IPS-18c (cell line): Measurements from ENCODE around the gene MFSD6.
"Not testable (repeated sequence)": the region's sequence is repeated elsewhere in the genome, so short reads cannot be mapped to it uniquely, and the experiment has no call there.

Experiments used
- H3K4me3 ChIP-seq: 2 replicates; pipeline ENCODE4 v1.7.0; 2013; ENCODE audit warnings: low read depth, mild to moderate bottlenecking, low read length, moderate library complexity; ENCODE audit not compliant: insufficient read depth
- H3K9me3 ChIP-seq: one replicate; pipeline ENCODE4 v1.6.1; 2013; ENCODE audit warnings: mild to moderate bottlenecking, low read length, moderate library complexity; ENCODE audit not compliant: control insufficient read depth, insufficient read depth

Gene MFSD6

GRCh38 chr2:190407662-190408537, at the start of gene MFSD6:
MFSD6 (plus strand) TSS chr2:190408355; CDS start chr2:190436030, 27,675 bp downstream.
- Histone ChIP-seq H3K9me3 (peaks cover 2% of the 10 kb centered on the region), H3K4me3 (peak within 1 kb of the TSS; percentile 68)

DNA sequence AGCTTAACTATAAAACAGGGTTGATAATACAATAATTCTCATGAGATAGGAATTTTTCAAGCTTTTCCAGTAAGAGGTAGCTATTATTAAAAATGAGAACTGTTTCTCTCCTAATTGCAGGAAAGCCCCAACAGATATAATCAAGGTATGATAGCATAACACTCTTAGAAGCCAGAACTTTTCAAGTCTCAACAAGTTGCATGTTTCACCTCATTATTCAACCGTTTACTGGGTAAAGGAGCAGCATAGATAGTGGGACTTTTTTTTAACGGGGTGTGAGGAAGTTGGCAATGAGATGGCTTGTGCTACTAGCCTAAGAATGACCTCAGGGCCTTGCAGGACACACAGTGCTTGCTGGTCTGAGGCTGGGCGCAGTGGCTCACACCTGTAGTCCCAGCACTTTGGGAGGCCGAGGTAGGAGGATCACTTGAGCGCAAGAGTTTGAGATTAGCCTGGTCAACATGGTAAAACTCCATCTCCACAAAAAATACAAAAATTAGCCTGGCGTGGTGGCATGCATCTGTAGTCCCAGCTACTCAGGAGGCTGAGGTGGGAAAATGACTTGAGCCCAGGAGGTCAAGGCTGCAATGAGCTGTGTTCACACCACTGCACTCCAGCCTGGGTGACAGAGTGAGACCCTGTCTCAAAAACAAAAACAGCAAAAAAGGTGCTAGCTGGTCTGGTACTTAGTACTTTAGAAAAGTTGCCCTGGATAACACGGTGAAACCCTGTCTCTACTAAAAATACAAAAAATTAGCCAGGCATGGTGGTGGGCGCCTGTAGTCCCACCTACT, 49.3 kb upstream of the MFSD6 start:
- H3K4me3 ChIP-seq, H3K9me3 ChIP-seq: not testable (repeated sequence)

DNA sequence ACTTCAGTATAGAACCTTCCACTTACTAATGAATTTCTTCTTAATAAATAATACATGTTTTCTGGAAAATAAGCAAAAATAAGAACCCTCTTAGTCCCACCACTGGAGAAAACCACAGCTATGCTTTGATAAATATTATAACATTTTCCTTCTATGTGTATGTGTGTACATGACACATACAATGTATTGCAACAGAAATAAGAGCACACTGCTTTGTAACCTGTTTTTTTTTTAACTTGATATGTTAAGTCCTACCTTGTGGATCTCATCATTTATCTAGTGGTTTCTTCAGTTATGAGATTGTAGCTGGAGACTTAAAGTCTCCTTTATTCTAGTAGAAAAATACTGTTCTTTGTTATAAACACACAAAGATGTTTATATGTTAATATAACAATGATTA, 47.6 kb upstream of the MFSD6 start:
- no peak overlapping the region for H3K4me3 ChIP-seq
- no peaks in the 10 kb centered on the region for H3K9me3 ChIP-seq

DNA sequence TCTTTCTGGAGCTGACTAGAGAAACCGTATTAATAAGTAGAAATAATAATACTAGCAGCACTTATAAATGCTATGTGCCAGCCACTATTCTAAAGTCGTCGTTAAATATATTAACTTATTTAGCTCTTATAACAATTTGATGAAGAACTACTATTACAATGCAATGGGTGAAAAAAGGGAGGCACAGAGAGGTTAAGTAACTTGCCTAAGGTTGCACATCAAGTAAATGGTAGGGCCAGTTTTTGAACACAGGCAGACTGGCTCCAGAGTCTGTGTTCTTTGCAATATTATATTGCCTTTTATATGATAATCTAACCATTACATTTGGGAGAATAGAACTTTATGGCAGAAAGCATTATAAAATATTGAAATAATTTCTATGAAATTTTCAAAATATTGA, 47.2 kb upstream of the MFSD6 start:
- Histone ChIP-seq H3K4me3 (no peak overlapping the region), H3K9me3 (no peaks in the 10 kb centered on the region)

GRCh38 chr2:190361572-190361971, 46.6 kb upstream of the MFSD6 start:
- Histone ChIP-seq H3K4me3 (no peak overlapping the region), H3K9me3 (no peaks in the 10 kb centered on the region)

- H3K4me3 ChIP-seq = no peak overlapping the region
- H3K9me3 ChIP-seq = no peaks in the 10 kb centered on the region
Measured at GRCh38 chr2:190362894-190363293, 45.3 kb upstream of the MFSD6 start.

GRCh38 chr2:190365499-190366204, 42.5 kb upstream of the MFSD6 start:
- Histone ChIP-seq H3K9me3 (no peaks in the 10 kb centered on the region), H3K4me3 (no peak overlapping the region)

DNA sequence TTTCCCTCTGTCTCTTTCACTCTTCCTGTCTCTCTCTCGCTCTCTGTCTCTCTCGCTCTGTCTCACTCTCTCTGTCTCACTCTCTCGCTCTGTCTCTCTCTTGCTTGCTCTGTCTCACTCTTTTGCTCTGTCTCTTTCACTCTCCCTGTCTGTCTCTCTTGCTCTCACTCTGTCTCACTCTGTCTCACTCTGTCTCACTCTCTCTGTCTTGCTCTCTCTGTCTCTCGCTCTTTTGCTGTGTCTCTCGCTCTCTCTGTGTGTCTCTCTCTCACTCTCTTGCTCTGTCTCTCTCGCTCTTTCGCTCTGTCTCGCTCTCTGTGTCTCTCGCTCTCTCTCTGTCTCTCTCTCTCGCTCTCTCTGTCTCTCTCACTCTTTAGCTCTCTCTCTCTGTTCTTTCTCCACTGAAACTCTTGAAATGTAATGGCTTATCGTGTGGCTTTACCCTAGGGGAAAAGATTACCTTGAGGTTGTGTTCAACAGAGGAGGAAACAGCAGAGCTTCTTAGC, 41.9 kb upstream of the MFSD6 start:
- Histone ChIP-seq H3K9me3 (no peaks in the 10 kb centered on the region), H3K4me3 (no peak overlapping the region)

DNA sequence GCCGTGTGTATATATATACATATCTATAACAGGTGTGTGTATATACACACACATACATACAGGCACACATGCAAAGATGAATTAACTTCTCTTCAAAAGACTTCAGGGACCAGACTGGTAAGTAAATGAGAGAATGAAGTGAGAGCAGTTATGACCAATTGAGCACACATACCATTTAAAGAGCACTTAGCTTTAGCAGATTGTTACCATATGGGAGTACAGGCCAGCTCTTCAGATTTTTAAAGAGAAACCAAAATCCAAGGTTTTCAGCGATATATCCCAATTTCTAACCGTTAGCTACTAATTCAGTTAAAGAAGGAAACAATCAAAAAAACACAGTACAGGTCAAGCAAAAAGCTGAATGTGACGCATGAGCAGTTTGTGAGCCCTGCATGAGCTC, 41.1 kb upstream of the MFSD6 start:
- H3K9me3 ChIP-seq = no peaks in the 10 kb centered on the region
- H3K4me3 ChIP-seq = no peak overlapping the region

- Histone ChIP-seq H3K9me3 (no peaks in the 10 kb centered on the region), H3K4me3 (no peak overlapping the region)
Measured at GRCh38 chr2:190369635-190370034, 38.5 kb upstream of the MFSD6 start.

GRCh38 chr2:190376083-190376482, 32.1 kb upstream of the MFSD6 start:
- no peak overlapping the region for H3K4me3 ChIP-seq
- H3K9me3 ChIP-seq = no peaks in the 10 kb centered on the region

DNA sequence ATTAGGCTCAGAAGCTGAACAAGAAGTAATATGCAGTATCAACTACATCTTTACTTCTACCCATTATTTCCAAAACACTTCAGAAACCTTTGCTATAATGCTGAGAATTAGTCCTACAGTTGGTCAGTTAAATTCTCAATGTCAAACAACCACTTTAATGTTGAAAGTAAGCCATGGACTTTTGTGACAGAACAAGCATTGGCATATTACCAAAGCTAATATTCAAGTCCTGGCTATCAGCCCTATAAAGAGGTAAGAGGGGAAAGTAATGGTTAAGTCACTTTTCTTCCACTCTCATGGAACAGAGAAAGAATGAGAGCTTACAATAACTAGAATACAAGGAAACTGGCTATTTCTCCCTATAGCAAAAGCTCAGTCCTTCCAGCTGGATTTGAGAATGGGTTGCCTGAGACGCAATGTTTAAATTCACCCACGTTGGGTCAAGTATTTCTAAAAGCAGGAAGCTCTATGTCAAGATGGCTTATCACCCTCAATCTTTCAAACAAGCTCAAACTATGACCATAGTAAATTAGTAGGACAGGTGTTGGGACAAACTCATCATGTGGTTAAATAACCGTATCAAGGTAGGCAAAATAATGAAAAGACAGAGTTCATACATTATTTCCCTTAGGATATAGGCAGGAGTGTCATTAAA, 31.4 kb upstream of the MFSD6 start:
- no peaks in the 10 kb centered on the region for H3K9me3 ChIP-seq
- no peak overlapping the region for H3K4me3 ChIP-seq

GRCh38 chr2:190378880-190379237, 29.3 kb upstream of the MFSD6 start:
- no peak overlapping the region for H3K4me3 ChIP-seq

GRCh38 chr2:190379249-190379964, 28.7 kb upstream of the MFSD6 start:
- no peaks in the 10 kb centered on the region for H3K9me3 ChIP-seq
- H3K4me3 ChIP-seq = no peak overlapping the region

More at GRCh38 chr2:190378880-190379237, 29.3 kb upstream of the MFSD6 start:
- H3K9me3 ChIP-seq = no peaks in the 10 kb centered on the region

- H3K9me3 ChIP-seq = no peaks in the 10 kb centered on the region
- no peak overlapping the region for H3K4me3 ChIP-seq
Measured at GRCh38 chr2:190380962-190381412, 27.2 kb upstream of the MFSD6 start.

GRCh38 chr2:190382851-190383250, 25.3 kb upstream of the MFSD6 start:
- Histone ChIP-seq H3K9me3 (no peaks in the 10 kb centered on the region), H3K4me3 (no peak overlapping the region)
